GM12873 (cell line): ENCODE data around the gene LYG1.
A peak's percentile ranks its signal among the peaks of the same experiment; 100 is the strongest.

Source experiments
- TF ChIP-seq, protein P1 (sequence below): IDR thresholded peaks from 2 replicates; pipeline ENCODE4 v1.5.1; 2012; ENCODE audit warnings: low read depth, mild to moderate bottlenecking, moderate library complexity, low read length, control low read depth; ENCODE audit not compliant: insufficient read depth; ENCODE audit errors: missing control alignments

The LYG1 gene

DNA sequence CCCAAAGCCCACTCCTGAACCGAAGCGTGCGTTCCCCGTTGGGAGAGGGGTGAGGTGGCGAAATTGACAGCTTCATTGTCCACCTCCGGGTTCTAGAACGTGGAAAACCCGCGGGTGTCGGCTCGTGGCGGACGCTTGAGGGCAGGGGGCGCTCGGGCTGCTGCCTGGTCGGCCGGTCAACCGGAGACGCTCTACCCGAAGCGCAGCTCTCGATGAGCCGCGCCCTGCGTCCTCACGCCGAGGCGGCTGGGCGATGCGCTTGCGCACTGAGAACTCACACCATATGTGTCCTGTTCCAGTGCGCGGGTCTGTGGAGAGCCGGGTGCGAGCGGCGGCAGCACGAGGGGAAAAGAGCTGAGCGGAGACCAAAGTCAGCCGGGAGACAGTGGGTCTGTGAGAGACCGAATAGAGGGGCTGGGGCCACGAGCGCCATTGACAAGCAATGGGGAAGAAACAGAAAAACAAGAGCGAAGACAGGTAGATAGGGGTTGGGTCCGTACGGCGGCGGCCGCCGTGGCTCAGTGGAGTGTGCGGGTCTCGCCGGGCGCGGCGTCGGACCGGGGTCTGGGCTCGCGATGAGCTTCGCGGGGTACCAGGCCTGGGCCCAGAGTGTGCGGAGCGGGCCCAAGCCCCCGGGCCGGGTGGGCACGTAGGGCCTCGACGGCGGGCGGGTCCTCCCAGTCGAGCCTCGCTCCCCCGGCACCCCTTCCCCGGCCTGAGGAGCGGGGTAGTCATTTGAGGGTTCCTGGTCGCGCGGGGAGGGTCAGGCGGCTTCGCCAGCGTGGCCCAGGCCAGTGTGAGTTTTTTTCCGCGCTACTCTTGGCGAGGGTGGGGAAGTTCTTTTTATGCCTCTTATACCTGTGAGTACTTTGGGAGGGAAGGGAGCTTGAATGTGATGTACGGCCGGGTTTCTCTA lies 36.4 kb upstream of the LYG1 start, which contains the start of gene EIF5B:
Gene EIF5B, plus strand, starts transcription at position 277 of the 916 bp plus-strand sequence. Its CDS starts 166 bp downstream, at position 443.
- TF ChIP-seq, protein P1, sequence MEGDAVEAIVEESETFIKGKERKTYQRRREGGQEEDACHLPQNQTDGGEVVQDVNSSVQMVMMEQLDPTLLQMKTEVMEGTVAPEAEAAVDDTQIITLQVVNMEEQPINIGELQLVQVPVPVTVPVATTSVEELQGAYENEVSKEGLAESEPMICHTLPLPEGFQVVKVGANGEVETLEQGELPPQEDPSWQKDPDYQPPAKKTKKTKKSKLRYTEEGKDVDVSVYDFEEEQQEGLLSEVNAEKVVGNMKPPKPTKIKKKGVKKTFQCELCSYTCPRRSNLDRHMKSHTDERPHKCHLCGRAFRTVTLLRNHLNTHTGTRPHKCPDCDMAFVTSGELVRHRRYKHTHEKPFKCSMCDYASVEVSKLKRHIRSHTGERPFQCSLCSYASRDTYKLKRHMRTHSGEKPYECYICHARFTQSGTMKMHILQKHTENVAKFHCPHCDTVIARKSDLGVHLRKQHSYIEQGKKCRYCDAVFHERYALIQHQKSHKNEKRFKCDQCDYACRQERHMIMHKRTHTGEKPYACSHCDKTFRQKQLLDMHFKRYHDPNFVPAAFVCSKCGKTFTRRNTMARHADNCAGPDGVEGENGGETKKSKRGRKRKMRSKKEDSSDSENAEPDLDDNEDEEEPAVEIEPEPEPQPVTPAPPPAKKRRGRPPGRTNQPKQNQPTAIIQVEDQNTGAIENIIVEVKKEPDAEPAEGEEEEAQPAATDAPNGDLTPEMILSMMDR: peak; percentile 65

DNA sequence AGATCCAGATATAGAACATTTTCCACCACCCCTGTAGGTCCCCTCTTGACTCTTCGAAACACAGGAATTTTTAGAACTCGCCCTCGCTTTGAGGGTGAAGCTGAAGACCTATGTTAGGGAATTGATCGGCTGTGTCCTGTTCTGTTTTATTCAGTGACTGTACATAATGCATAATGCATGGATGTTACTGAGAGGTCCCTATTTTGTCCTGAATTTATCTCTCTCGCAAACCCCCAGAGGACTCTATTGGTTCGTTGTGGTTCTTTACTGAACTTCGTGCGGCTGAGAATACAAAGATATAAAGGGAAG lies 35.8 kb upstream of the LYG1 start:
- TF ChIP-seq, protein P1: no peak

DNA sequence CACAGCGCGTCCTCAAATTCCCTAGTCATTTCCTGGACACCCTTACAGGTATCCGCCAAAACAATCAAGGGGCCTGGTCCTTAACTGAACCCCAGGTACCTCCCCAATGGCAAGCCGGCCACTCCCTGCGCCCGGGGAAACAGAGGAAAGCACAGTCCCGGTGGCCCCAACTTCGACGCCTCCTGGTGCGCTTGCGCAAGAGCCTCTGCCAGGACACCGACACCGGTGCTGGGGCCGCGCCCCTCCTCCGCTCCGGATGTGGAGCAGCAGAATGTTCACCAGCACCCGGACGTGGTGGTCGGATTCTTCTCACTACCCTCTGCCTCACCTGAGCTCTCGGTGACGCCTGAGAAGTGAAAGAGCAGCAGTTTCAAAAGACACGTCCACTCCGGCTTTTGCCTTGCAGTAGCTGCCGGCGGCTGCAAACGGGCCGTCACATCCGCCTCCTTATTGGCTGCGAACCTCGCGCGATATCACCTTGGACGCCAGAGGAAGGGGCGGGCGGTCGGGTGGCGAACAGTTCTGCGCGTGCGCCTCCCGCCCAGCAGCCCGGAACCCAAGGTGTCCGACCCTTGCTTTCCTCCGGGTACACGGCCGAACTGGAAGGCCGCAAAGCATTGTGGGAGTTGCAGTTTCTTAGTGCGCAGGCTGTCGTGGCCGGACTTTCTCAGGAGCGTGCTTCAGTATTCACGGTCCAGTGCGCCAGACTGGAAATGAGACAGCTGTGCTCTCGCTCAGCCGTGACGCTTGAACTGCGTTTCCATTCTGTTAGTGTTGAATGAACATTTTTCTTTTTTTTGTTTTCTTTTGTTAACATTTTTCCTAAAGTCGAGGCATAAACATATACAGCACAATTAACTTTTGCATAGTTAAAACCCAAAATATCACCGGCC lies 35.2 kb upstream of the LYG1 start, which contains the start of gene TXNDC9:
Gene TXNDC9, minus strand, starts transcription at position 423 of the 893 bp plus-strand sequence. CDS start 3,123 bp downstream, outside the sequence.
- TF ChIP-seq, protein P1: no peak

DNA sequence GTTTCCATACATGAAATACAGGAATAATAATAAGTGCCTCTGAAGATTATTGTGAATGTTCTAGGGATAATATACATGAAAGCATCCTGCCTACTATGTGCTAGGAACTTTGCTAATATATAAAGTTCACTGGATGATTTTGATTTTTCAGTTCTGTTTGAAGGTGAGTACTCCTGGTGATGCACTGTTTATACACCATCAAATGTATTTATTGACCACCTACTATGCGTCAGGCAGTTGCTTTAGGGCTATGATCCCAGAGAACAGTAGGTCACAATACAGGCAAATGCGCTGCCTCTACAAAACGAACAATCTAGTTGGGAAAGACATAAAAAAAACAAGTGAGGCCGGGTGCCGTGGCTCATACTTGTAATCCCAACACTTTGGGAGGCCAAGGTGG lies 24.4 kb upstream of the LYG1 start:
- TF ChIP-seq, protein P1: no peak

DNA sequence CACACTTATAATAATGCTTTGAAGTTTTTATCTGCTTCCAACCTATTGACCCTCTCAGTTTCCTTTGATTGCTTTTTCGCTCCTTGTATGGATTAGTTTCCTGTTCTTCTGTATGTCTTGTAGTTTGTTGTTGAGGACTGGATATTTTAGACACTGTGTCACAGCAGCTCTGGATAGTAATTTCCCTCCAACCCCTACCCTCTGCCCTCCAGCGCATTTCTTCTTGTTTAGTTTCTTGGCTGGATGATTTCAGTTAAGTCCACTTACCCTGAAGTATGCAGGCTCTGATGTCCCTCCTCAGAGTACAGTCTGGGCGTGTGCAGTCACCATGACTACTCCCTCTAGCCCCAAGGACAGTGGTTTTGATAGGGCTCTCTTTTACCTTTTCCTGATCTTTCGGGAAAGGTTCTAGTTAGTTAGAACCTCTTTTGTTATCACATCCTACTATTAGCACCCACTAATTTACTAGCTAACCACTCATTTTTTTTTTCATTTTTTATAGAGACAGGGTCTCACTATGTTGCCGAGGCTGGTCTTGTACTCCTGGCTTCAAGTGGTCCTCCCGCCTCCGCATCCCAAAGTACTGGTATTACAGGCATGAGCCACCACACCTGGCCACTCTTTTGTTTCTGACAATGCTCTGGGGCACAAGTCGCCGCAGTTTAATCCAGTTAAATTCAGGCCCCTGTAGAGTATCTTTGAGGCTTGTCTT lies 16.3 kb upstream of the LYG1 start:
- TF ChIP-seq, protein P1: no peak

DNA sequence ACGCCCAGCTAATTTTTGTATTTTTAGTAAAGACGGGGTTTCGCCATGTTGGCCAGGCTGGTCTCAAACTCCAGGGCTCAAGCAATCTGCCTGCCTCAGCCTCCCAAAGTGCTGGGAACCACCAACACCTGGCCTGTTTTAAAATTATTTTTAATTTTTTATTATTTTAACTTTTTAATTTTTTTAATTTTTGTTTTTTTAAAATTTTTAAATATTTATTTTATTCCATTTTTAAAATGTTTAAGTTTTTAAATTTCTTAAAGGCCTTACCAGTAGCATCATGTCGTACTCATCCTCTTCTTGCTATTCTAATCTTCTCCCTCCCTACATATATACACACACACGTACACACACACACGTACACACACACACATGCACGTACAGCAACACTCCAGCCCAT lies 1.4 kb downstream of the LYG1 start:
- TF ChIP-seq, protein P1: no peak
